DND-41 (cell line): ENCODE measurements around the gene VTI1A.

Experiments
- ATAC-seq: fragments of 200-7000 bp; cut with Tn5 transposase; 3 replicates; pipeline ENCODE4 v1.9.1; 2021; ENCODE audit warnings: low read depth; ENCODE audit not compliant: insufficient read depth
- DNase-seq: peaks from one replicate; pipeline ENCODE4 v3.0.0-alpha.2; 2020
- H2AFZ ChIP-seq: 2 replicates; pipeline ENCODE4 v1.6.0; 2012; ENCODE audit warnings: low read depth, low read length
- H3K27ac ChIP-seq: 2 replicates; pipeline ENCODE4 v1.5.1; 2012; ENCODE audit warnings: low read length, inconsistent platforms
- H3K27me3 ChIP-seq: fragments of 200-600 bp; sonication (generic); 2 replicates; pipeline ENCODE4 v1.6.0; 2012; ENCODE audit warnings: low read length, mild to moderate bottlenecking, inconsistent platforms; ENCODE audit not compliant: insufficient read depth, poor library complexity
- H3K36me3 ChIP-seq: 2 replicates; pipeline ENCODE4 v1.5.1; 2012; ENCODE audit warnings: low read length, inconsistent platforms; ENCODE audit not compliant: insufficient read depth
- H3K4me1 ChIP-seq: 2 replicates; pipeline ENCODE4 v1.5.1; 2012; ENCODE audit warnings: mild to moderate bottlenecking, low read length; ENCODE audit not compliant: insufficient read depth
- H3K4me2 ChIP-seq: 2 replicates; pipeline ENCODE4 v1.6.0; 2012; ENCODE audit warnings: mild to moderate bottlenecking, moderate library complexity, low read length, inconsistent platforms; ENCODE audit not compliant: insufficient read depth
- H3K4me3 ChIP-seq, 2 experiments: fragments of 200-600 bp in 1 of 2; shearing (Covaris generic) in 1 of 2; 2 replicates each; pipeline ENCODE4 v1.5.1; 2012 to 2016; ENCODE audit warnings: inconsistent platforms in 2 of 2, low read length in 2 of 2, mild to moderate bottlenecking in 2 of 2, low read depth in 1 of 2, moderate library complexity in 1 of 2
- H3K79me2 ChIP-seq: 2 replicates; pipeline ENCODE4 v1.6.0; 2012; ENCODE audit warnings: low read length, inconsistent platforms; ENCODE audit not compliant: insufficient read depth
- H3K9ac ChIP-seq: 2 replicates; pipeline ENCODE4 v1.6.0; 2012; ENCODE audit warnings: low read depth, mild to moderate bottlenecking, inconsistent platforms, low read length, moderate library complexity
- H3K9me3 ChIP-seq: 2 replicates; pipeline ENCODE4 v1.5.1; 2012; ENCODE audit warnings: low read length, moderate library complexity, mild to moderate bottlenecking, inconsistent platforms; ENCODE audit not compliant: insufficient read depth, severe bottlenecking
- H4K20me1 ChIP-seq: 2 replicates; pipeline ENCODE4 v1.6.0; 2012; ENCODE audit warnings: low read length; ENCODE audit not compliant: insufficient read depth
- EZH2 ChIP-seq: IDR thresholded peaks from 3 replicates; pipeline ENCODE4 v1.6.1; 2012; ENCODE audit warnings: borderline replicate concordance, low read depth, mild to moderate bottlenecking, moderate library complexity, low read length, inconsistent platforms; ENCODE audit not compliant: severe bottlenecking
- TF ChIP-seq, protein P1 (sequence below): IDR thresholded peaks from 2 replicates; pipeline ENCODE4 v1.5.1; 2012; ENCODE audit warnings: borderline replicate concordance, low read length, moderate library complexity, mild to moderate bottlenecking; ENCODE audit not compliant: poor library complexity, severe bottlenecking; ENCODE audit errors: extremely low read depth

VTI1A gene

DNA sequence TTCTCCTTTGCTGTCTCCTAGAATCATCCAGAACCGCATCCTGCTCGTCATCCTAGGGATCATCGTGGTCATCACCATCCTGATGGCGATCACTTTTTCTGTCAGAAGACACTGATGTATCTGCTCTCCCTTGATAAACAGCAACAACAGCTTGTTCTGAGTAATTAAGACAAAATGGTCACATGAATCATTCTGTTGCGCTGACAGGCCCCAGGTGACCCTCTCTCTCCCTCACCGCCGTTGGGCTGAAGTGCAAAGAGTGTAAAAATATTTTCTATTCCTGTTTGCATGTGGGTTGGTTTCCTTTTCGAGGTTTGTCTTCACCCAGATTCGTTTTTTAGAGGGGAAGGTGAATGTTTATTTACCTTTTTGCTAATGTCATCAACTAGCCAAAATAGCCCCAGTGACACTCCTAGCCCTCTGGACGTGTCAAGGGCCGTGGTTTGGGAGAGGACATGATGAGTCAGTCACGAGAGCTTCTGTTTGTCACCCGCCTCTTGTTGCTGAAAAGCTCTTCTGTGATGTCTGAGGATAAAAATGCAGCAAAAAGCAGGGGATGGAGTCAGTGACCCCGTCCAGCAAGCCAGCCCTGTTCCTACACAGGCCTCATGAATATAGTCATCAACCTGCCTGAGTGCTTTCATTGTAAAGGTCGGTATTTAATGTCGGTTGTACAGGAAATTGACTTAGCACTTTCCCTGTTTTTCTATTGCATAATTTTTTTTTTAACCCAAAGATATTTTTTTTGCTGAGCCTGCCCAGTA lies 368.4 kb downstream of the VTI1A start:
- no peak for ATAC-seq
- Histone ChIP-seq H3K27me3 (no peaks in the 10 kb centered on the region), H3K79me2 (no peaks in the 10 kb centered on the region), H3K4me2 (no peak overlapping the region), H3K36me3 (0 out of 2 replicates have a peak, but pooled peaks cover 2% of the 10 kb centered on the region), H3K9ac (no peak overlapping the region), H2AFZ (no peak overlapping the region), H3K4me1 (no peaks in the 10 kb centered on the region), H3K9me3 (no peaks in the 10 kb centered on the region), H4K20me1 (no peaks in the 10 kb centered on the region), H3K27ac (no peak overlapping the region), H3K4me3 (no peak overlapping the region)
- no peak for DNase-seq
- TF ChIP-seq, protein P1, sequence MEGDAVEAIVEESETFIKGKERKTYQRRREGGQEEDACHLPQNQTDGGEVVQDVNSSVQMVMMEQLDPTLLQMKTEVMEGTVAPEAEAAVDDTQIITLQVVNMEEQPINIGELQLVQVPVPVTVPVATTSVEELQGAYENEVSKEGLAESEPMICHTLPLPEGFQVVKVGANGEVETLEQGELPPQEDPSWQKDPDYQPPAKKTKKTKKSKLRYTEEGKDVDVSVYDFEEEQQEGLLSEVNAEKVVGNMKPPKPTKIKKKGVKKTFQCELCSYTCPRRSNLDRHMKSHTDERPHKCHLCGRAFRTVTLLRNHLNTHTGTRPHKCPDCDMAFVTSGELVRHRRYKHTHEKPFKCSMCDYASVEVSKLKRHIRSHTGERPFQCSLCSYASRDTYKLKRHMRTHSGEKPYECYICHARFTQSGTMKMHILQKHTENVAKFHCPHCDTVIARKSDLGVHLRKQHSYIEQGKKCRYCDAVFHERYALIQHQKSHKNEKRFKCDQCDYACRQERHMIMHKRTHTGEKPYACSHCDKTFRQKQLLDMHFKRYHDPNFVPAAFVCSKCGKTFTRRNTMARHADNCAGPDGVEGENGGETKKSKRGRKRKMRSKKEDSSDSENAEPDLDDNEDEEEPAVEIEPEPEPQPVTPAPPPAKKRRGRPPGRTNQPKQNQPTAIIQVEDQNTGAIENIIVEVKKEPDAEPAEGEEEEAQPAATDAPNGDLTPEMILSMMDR: no peak
- TF ChIP-seq EZH2: no peak

- no peak for TF ChIP-seq EZH2
- TF ChIP-seq, protein P1: no peak
- Histone ChIP-seq H3K9ac (no peak overlapping the region), H3K36me3 (no peaks in the 10 kb centered on the region), H3K27me3 (no peaks in the 10 kb centered on the region), H3K4me1 (no peaks in the 10 kb centered on the region), H3K79me2 (no peaks in the 10 kb centered on the region), H3K9me3 (no peaks in the 10 kb centered on the region), H2AFZ (no peak overlapping the region), H3K4me2 (no peak overlapping the region), H3K4me3 (no peak overlapping the region), H4K20me1 (no peaks in the 10 kb centered on the region), H3K27ac (no peak overlapping the region)
- ATAC-seq (no peak), DNase-seq (no peak)
These were observed 369.0 kb downstream of the VTI1A start for GRCh38 chr10:112816033-112816430.

DNA sequence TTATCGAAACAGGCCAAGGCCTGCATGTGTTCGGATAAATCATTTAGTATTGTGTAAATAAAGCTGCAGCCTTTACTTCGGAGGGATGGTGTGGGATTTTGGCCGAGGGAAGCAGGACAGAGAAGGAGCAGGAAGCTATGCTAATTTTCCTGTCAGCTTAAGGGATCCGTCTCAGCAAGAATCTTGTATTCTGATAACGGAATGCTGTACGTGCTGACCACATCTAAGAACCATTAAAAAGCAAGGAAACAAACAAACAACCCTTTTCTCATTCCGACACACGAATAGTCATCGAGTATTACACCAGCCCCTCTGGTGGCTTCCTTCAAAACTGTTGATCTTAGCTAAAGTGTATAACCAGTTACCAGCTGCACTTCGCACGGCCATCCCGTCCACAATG lies 369.9 kb downstream of the VTI1A start:
- H3K27ac ChIP-seq: no peak overlapping the region
- H3K9ac ChIP-seq: no peak overlapping the region
- H3K79me2 ChIP-seq: no peaks in the 10 kb centered on the region
- no peaks in the 10 kb centered on the region for H3K36me3 ChIP-seq
- H2AFZ ChIP-seq: no peak overlapping the region
- no peaks in the 10 kb centered on the region for H3K4me1 ChIP-seq
- H3K4me3 ChIP-seq: no peak overlapping the region
- H4K20me1 ChIP-seq: no peaks in the 10 kb centered on the region
- TF ChIP-seq, protein P1: no peak
- no peak for TF ChIP-seq EZH2
- no peak overlapping the region for H3K4me2 ChIP-seq
- DNase-seq (no peak), ATAC-seq (no peak)
- H3K27me3 ChIP-seq: no peaks in the 10 kb centered on the region
- no peaks in the 10 kb centered on the region for H3K9me3 ChIP-seq
